Smooth muscle cell (in vitro differentiated cells): ENCODE measurements around the gene RBBP5. TPM values are rescaled to one million over a fixed set of nuclear protein-coding genes. Genes with fewer than 3 reads are reported as not detected.

Source experiments
- DNase-seq: peaks from one replicate; lab custom pipeline; 2025; ENCODE audit not compliant: unreplicated experiment; lab: John Stamatoyannopoulos, UW
- H2AFZ ChIP-seq: fragments of 200-600 bp; sonication (generic); 2 replicates; pipeline ENCODE4 v1.6.0; 2016; ENCODE audit warnings: antibody characterized with exemption, low read depth, mild to moderate bottlenecking
- H3F3A ChIP-seq: fragments of 200-600 bp; sonication (generic); 2 replicates; pipeline ENCODE4 v1.6.0; 2017; ENCODE audit warnings: antibody characterized with exemption, low read depth
- H3K27ac ChIP-seq: fragments of 200-600 bp; sonication (generic); 2 replicates; pipeline ENCODE4 v1.5.1; 2016; ENCODE audit warnings: low read depth, mild to moderate bottlenecking
- H3K27me3 ChIP-seq: fragments of 200-600 bp; sonication (generic); 2 replicates; pipeline ENCODE4 v1.6.1; 2016; ENCODE audit warnings: low read depth, mild to moderate bottlenecking
- H3K36me3 ChIP-seq: fragments of 200-600 bp; sonication (generic); 2 replicates; pipeline ENCODE4 v1.5.1; 2016; ENCODE audit warnings: low read depth
- H3K4me1 ChIP-seq: fragments of 200-600 bp; sonication (generic); 2 replicates; pipeline ENCODE4 v1.5.1; 2016; ENCODE audit warnings: low read depth
- H3K4me2 ChIP-seq: fragments of 200-600 bp; sonication (generic); 2 replicates; pipeline ENCODE4 v1.6.0; 2016; ENCODE audit warnings: mild to moderate bottlenecking
- H3K4me3 ChIP-seq: fragments of 200-600 bp; sonication (generic); 2 replicates; pipeline ENCODE4 v1.5.1; 2016; ENCODE audit warnings: mild to moderate bottlenecking
- H3K79me2 ChIP-seq: fragments of 200-600 bp; sonication (generic); 2 replicates; pipeline ENCODE4 v1.6.0; 2016; ENCODE audit warnings: low read depth, mild to moderate bottlenecking
- H3K9ac ChIP-seq: fragments of 200-600 bp; sonication (generic); 2 replicates; pipeline ENCODE4 v1.6.0; 2016; ENCODE audit warnings: low read depth
- H3K9me3 ChIP-seq: fragments of 200-600 bp; sonication (generic); replicated peaks from 2 replicates; pipeline ENCODE4 v1.5.1; 2016; ENCODE audit warnings: low read depth
- H4K20me1 ChIP-seq: fragments of 200-600 bp; sonication (generic); 2 replicates; pipeline ENCODE4 v1.6.0; 2016; ENCODE audit warnings: low read depth
- WGBS: methylation state at CpG from one replicate; pipeline ENCODE4 v1.1.7; 2016; ENCODE audit warnings: low lambda C conversion rate; 5-methylcytosine and 5-hydroxymethylcytosine counted together
- polyA plus RNA-seq: library from polyadenylated mRNA; unstranded; fragments of >200 nt; fragmentation: Nextera tagmentation; extraction: Ambion mirVana; gene quantifications from 2 replicates; pipeline ENCODE4 v1.2.1, GENCODE V29; 2016
- total RNA-seq: library from RNA; depleted of rRNA; stranded (reverse); fragments of >200 nt; gene quantifications from 2 replicates; pipeline ENCODE4 v1.2.3, GENCODE V29; 2014
- TF ChIP-seq, protein P1 (sequence below): fragments of 200-600 bp; sonication (generic); IDR thresholded peaks from 2 replicates; pipeline ENCODE4 v1.5.1; 2017; ENCODE audit warnings: borderline replicate concordance, mild to moderate bottlenecking, antibody characterized with exemption; ENCODE audit not compliant: insufficient read depth, poor library complexity, severe bottlenecking

RBBP5 gene
- total and polyA plus RNA-seq, 2 experiments from 2014 or later: 12.8 to 18.8 TPM

DNA sequence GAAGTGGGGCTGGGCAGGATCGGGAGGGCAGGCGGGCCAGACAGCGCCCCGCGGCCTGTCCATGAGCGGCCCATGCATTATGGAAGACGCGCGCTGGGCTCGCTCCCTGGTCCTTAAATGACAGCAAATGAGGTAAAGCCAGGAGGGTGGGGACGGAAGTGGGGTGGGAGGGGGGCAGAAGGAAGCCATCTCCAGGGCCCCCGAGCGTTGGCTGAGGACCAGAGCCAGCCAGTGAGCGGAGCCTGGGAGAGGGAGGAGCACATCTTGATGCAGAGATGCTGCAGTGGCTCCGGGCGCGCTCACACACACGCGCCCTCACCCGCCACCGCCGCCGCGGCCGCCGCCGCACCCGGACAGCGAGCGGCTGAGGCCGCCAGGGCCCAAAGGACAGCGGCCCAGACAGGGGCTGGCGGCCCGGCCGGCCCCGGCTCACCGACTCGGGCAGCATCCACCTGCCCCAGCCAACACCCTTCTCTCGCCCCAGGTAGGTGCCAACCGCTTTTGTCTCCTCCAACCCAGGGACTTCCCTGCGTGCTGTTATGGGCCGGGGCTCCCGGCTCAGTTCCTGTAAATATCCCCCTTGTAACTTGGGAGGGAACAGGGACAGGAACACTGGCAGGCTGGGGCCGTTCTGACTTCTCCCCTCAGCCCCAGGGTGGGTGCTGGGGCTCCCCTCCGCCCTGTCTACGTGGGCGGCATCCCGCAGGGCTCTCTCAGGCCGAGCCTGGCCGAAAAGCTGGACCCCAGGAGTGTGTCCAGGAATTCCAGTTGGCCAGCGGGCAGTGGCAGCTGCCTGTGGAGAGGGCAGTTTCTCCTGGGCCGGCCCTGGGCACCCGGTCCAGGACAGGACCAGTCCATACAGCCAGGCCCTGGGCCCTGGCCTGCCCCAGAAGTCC is 78.6 kb downstream of the RBBP5 start, which contains the start of gene CNTN2:
Gene CNTN2 (plus strand): TSS at position 302 of the 896 bp plus-strand sequence. CDS start 9,974 bp downstream, outside the sequence.
- 28% methylated on average over 43 of the region's 53 CpGs for WGBS
- Histone ChIP-seq H3K4me3 (no peak within 1 kb of the TSS), H3K9ac (no peak within 1 kb of the TSS), H3F3A (no peaks in the 10 kb centered on the region), H3K27ac (no peak within 1 kb of the TSS), H3K36me3 (no peaks in the 10 kb centered on the region), H3K4me2 (no peak within 1 kb of the TSS), H2AFZ (no peak within 1 kb of the TSS), H3K79me2 (no peaks in the 10 kb centered on the region), H4K20me1 (no peaks in the 10 kb centered on the region), H3K9me3 (no peaks in the 10 kb centered on the region), H3K27me3 (peaks cover 98% of the 10 kb centered on the region), H3K4me1 (peaks cover 19% of the 10 kb centered on the region)
- TF ChIP-seq, protein P1, sequence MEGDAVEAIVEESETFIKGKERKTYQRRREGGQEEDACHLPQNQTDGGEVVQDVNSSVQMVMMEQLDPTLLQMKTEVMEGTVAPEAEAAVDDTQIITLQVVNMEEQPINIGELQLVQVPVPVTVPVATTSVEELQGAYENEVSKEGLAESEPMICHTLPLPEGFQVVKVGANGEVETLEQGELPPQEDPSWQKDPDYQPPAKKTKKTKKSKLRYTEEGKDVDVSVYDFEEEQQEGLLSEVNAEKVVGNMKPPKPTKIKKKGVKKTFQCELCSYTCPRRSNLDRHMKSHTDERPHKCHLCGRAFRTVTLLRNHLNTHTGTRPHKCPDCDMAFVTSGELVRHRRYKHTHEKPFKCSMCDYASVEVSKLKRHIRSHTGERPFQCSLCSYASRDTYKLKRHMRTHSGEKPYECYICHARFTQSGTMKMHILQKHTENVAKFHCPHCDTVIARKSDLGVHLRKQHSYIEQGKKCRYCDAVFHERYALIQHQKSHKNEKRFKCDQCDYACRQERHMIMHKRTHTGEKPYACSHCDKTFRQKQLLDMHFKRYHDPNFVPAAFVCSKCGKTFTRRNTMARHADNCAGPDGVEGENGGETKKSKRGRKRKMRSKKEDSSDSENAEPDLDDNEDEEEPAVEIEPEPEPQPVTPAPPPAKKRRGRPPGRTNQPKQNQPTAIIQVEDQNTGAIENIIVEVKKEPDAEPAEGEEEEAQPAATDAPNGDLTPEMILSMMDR: no peak
- DNase-seq: no peak

DNA sequence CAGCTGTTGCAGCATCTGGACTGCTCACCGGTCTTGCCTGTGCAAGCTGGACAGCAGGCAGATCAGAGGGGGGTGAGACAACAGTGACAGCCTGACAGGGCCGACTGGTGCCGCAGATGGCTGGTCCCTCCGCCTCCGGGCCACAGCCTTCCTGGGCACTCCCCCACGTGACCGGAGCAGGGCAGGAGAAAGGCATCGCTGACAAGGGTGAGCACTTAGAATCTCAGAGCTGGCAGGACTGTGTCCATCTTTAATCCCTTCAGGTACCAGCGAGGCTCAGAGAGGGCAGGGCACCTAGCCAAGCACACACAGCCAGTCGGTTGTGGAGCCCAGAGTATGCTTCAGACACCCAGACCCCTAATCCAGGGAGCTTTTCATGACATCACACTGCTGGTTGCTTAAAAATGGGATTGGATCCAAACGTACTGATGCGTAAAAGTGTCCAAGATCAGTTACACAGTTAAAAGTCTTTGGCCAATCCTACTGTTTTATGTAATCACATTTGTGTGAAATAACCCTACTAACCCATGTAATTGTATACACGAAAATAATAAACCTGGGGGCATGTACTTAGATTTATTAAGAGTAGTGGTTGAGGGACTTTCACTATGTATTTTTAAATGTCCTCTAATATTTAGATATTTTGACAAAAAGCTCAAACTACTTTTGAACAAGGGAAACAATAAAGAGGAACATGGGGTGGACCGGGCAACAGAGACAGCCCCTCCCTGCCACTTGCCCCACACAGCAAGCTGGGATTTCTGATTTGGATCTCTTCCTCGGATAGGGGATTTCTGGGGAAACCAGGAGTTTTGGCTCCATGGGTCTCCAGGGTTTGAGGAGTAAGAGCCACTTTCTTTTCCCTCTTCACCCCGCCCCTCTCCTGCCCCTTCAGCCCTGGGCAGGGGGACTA is 79.5 kb downstream of the RBBP5 start:
- TF ChIP-seq, protein P1: no peak
- Histone ChIP-seq H3K9me3 (no peaks in the 10 kb centered on the region), H3K4me2 (no peak overlapping the region)

DNA sequence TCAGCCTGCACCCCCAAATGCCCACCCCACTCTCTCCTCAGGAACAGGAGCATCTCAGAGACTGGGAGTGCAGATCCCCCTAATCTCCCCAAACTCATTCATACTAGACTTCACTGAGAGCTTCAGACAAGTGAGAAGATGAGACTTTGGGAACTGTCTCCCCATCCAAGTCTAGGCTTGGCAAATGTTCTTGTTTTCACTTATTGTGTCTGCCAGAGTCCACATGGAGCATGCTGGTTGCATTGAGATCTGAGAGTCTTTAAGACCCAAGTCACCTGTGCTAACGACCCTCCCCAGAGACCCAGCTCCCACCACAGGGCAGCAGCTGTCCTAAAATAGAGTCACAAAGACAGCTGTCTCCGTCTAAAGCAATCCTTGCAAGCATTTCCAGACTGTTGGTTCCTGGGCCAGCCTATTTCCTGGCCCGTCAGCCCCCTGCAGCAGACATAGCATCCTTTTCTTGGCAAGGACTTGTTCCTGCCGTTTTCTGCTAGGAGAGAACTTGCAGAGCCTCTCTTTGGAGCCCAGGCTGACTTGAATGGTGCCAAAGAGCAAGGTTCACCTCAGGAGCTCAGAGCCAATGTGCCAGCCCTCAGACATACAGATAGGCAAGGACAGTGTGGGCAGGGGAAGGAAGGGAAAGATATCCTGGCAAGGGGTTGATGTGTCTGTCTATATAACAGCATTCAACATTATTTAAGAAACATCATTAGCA is 80.6 kb downstream of the RBBP5 start:
- TF ChIP-seq, protein P1: no peak
- no peaks in the 10 kb centered on the region for H3K9me3 ChIP-seq
- peaks cover 89% of the 10 kb centered on the region for H3K27me3 ChIP-seq
- no peaks in the 10 kb centered on the region for H3F3A ChIP-seq
- no peak overlapping the region for H2AFZ ChIP-seq
- H3K4me2 ChIP-seq: no peak overlapping the region
- no peaks in the 10 kb centered on the region for H3K36me3 ChIP-seq
- H3K9ac ChIP-seq: no peak overlapping the region
- H3K27ac ChIP-seq: no peak overlapping the region
- H3K79me2 ChIP-seq: no peaks in the 10 kb centered on the region
- no peaks in the 10 kb centered on the region for H4K20me1 ChIP-seq
- peaks cover 19% of the 10 kb centered on the region for H3K4me1 ChIP-seq
- no peak overlapping the region for H3K4me3 ChIP-seq
- DNase-seq: no peak
- WGBS: 67% methylated on average over 4 of the region's 4 CpGs

More for the DNA sequence above, 79.5 kb downstream of the RBBP5 start:
- no peaks in the 10 kb centered on the region for H4K20me1 ChIP-seq
- no peak overlapping the region for H3K4me3 ChIP-seq
- peaks cover 95% of the 10 kb centered on the region for H3K27me3 ChIP-seq
- H3K9ac ChIP-seq: no peak overlapping the region
- no peak overlapping the region for H2AFZ ChIP-seq
- H3K79me2 ChIP-seq: no peaks in the 10 kb centered on the region
- peaks cover 19% of the 10 kb centered on the region for H3K4me1 ChIP-seq
- H3K27ac ChIP-seq: no peak overlapping the region
- H3F3A ChIP-seq: no peaks in the 10 kb centered on the region
- no peak for DNase-seq
- no peaks in the 10 kb centered on the region for H3K36me3 ChIP-seq
- 82% methylated on average over 15 of the region's 16 CpGs for WGBS
